Measurements from ENCODE around the gene IL17RA.

- TF ChIP-seq CTCF (IDR thresholded peaks at IDR 0.05; ENCODE audit: extremely low read depth in 1 of 2, insufficient read depth in 1 of 2, low read depth in 1 of 2, low read length in 2 of 2) = no peak
- TF ChIP-seq POLR2A (IDR thresholded peaks at IDR 0.05; ENCODE audit: low read depth, low read length) = no peak
Measured at GRCh38 chr22:17091851-17092250, 7.1 kb downstream of the IL17RA start.
